ENCODE results near the gene CRACDL. TPM values are rescaled to one million over a fixed set of nuclear protein-coding genes. Genes with fewer than 3 reads are reported as not detected.

Gene CRACDL
- polyA plus RNA-seq, 2 donors: 9.1 to 15.8 TPM

DNA sequence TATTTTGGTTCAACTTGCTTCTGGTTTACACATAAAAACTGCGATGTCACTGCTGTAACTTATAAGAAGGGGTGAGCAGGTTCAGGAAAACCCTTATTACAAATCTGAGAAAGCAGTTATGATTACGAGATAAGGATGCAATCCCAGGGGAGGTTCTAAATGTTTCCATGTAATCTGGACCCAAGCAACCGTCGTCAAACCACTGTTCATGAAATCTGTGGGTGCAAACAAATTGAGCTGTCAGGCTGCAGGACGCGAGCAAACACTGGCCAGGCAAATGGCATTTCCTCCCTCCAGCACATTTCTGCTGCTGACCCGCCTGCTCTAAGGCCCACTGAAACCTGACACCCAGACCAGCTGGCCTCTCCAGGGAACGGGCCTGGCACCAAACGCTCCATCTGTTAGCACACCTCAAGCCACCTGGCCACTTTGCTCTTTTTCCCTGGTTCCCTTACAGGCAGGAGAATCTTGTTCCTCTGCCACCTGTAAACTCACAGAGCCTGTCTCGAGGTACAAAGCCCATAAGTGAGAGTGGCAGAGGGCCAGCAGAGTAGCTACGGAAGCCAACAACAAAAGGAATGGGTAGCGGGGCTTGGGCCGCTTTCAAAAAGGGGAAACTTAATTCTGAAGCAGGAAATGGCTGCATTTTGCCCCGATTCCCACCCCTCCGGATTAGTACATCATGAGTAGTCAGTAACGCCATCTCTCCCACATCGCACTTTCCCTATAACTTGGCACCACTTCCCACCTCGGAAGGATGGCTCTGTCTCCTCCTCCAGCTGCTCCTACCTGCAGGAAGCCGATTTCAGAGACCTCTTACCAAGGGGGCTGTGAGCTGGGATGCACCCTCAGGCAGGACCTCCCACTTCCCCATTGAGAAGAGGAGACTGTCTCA is 26.5 kb downstream of the CRACDL start:
- Histone ChIP-seq H3K4me1 (ENCODE audit: control insufficient read depth in 2 of 2, insufficient read depth in 2 of 2, low read length in 1 of 2) (peaks cover 6 to 45% of the 10 kb centered on the region in 2 donors), H3K4me3 (ENCODE audit: low read depth in 1 of 2, low read length in 2 of 2) (no peak overlapping the region), H3K27ac (ENCODE audit: low read depth in 2 of 2, low read length in 1 of 2) (peak overlapping the region; percentile 67 to 72), H3K9me3 (ENCODE audit: control insufficient read depth in 2 of 2, insufficient read depth in 1 of 2, low read depth in 1 of 2, low read length in 1 of 2) (no peaks in the 10 kb centered on the region), H3K36me3 (ENCODE audit: control insufficient read depth in 2 of 2, insufficient read depth in 2 of 2, low read length in 1 of 2) (no peaks in the 10 kb centered on the region), H3K27me3 (ENCODE audit: control insufficient read depth in 1 of 2, insufficient read depth in 2 of 2, low read length in 2 of 2) (no peaks in the 10 kb centered on the region)
- 20 to 29% methylated on average over 19 of the region's 19 CpGs for WGBS, 2 donors

DNA sequence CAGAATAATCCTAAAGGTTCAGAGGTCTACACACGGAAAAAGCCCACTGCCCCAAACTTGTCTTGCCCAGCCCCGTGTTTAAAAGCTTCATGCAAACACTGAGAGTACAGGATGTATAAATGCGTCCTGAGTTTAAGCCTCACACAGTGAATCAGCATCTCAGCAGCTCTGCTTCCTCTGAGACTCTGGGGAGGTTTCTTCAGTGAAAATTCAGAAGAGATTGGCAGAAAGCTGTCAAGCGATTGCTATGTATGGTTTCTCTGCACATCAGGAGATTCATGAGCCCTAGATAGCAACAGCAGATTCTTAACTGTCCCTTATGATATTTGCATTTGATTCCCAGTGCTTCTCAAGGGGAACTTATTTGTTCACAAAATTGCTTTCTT is 27.1 kb downstream of the CRACDL start:
- H3K4me1 ChIP-seq (ENCODE audit: control insufficient read depth in 2 of 2, insufficient read depth in 2 of 2, low read length in 1 of 2): peaks cover 6 to 41% of the 10 kb centered on the region in 2 donors

DNA sequence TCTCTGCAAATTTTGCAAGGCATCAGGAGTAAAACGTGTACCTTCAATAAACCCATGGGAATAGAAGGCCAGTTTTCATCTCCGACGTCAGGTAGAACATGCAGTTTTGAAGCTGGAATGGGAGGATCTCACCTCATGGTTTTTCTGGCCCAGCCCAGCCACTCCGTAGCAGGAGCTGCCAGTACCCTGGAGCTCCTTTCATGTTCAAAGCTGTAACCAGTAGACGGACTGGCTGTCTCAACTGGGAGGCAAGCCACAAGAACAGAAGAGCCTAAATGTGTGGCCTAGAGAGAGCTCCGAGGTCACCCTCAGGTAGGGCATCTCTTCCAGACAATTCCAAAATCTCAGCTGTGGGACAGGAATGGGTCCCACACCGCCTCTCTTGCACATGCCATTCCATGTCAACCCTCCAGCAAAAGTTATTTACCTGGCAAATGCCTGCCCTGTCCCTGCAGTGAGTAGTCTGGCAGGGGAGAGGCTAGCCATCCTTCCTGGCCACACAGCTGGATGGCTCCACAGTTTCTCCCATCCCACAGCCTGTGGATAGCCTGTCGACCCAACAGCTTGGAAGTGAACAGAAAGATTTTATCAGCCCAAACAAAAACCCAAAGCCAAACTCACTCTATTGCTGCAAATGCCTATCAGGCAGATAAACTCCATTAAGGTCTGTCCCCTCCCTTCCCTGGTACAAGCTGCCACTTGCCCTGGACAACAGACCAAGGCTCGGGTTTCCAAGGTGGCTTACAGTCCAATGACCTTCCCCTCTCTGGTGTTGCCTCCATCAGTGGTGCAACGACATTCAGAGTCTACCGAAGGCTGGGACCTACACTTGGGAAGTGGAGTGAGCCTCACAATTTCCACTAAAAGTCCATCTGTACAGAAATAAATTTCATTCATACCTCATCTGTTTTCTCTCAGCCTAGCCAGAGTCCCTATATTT is 27.8 kb downstream of the CRACDL start:
- peaks cover 6 to 34% of the 10 kb centered on the region in 2 donors for H3K4me1 ChIP-seq (ENCODE audit: control insufficient read depth in 2 of 2, insufficient read depth in 2 of 2, low read length in 1 of 2)
- H3K27me3 ChIP-seq (ENCODE audit: control insufficient read depth in 1 of 2, insufficient read depth in 2 of 2, low read length in 2 of 2): no peaks in the 10 kb centered on the region
- no peaks in the 10 kb centered on the region for H3K36me3 ChIP-seq (ENCODE audit: control insufficient read depth in 2 of 2, insufficient read depth in 2 of 2, low read length in 1 of 2)
- no peak overlapping the region for H3K4me3 ChIP-seq (ENCODE audit: low read depth in 1 of 2, low read length in 2 of 2)
- 51 to 58% methylated on average over 11 of the region's 11 CpGs for WGBS, 2 donors
- H3K9me3 ChIP-seq (ENCODE audit: control insufficient read depth in 2 of 2, insufficient read depth in 1 of 2, low read depth in 1 of 2, low read length in 1 of 2): no peaks in the 10 kb centered on the region
- peak overlapping the region; percentile 72 to 75 for H3K27ac ChIP-seq (ENCODE audit: low read depth in 2 of 2, low read length in 1 of 2)

More for the DNA sequence above, 27.1 kb downstream of the CRACDL start:
- Histone ChIP-seq H3K4me3 (ENCODE audit: low read depth in 1 of 2, low read length in 2 of 2) (no peak overlapping the region), H3K36me3 (ENCODE audit: control insufficient read depth in 2 of 2, insufficient read depth in 2 of 2, low read length in 1 of 2) (no peaks in the 10 kb centered on the region), H3K9me3 (ENCODE audit: control insufficient read depth in 2 of 2, insufficient read depth in 1 of 2, low read depth in 1 of 2, low read length in 1 of 2) (no peaks in the 10 kb centered on the region), H3K27me3 (ENCODE audit: control insufficient read depth in 1 of 2, insufficient read depth in 2 of 2, low read length in 2 of 2) (no peaks in the 10 kb centered on the region), H3K27ac (ENCODE audit: low read depth in 2 of 2, low read length in 1 of 2) (peak overlapping the region; percentile 15 to 72)
- 49 to 50% methylated on average over 4 of the region's 4 CpGs for WGBS, 2 donors

DNA sequence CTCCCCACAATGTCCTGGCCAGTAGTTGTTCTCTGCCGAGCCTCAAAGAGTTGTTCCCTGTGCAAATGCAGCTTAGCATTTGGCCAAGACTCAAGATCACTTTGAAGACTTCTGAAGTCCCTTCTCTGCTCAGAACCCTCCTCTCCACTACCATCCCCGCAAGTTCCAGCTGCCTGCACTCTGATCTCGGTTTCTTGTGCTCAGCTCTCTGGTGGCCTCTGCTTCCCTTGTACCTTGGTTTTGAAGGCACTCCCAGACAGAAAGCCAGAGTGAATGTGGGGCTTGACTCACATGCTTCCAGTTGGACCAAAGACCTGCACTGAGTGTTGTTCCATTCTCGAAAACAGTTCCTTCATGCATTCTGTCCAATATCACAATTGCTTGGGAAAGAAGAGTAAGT is 28.6 kb downstream of the CRACDL start:
- H3K27me3 ChIP-seq (ENCODE audit: control insufficient read depth in 1 of 2, insufficient read depth in 2 of 2, low read length in 2 of 2): no peaks in the 10 kb centered on the region
- 88% methylated on average over 4 of the region's 4 CpGs for WGBS, 2 donors
- no peaks in the 10 kb centered on the region for H3K36me3 ChIP-seq (ENCODE audit: control insufficient read depth in 2 of 2, insufficient read depth in 2 of 2, low read length in 1 of 2)
- H3K4me3 ChIP-seq (ENCODE audit: low read depth in 1 of 2, low read length in 2 of 2): no peak overlapping the region
- H3K9me3 ChIP-seq (ENCODE audit: control insufficient read depth in 2 of 2, insufficient read depth in 1 of 2, low read depth in 1 of 2, low read length in 1 of 2): no peaks in the 10 kb centered on the region
- H3K4me1 ChIP-seq (ENCODE audit: control insufficient read depth in 2 of 2, insufficient read depth in 2 of 2, low read length in 1 of 2): peaks cover 6 to 27% of the 10 kb centered on the region in 2 donors
- H3K27ac ChIP-seq (ENCODE audit: low read depth in 2 of 2, low read length in 1 of 2): no peak overlapping the region

DNA sequence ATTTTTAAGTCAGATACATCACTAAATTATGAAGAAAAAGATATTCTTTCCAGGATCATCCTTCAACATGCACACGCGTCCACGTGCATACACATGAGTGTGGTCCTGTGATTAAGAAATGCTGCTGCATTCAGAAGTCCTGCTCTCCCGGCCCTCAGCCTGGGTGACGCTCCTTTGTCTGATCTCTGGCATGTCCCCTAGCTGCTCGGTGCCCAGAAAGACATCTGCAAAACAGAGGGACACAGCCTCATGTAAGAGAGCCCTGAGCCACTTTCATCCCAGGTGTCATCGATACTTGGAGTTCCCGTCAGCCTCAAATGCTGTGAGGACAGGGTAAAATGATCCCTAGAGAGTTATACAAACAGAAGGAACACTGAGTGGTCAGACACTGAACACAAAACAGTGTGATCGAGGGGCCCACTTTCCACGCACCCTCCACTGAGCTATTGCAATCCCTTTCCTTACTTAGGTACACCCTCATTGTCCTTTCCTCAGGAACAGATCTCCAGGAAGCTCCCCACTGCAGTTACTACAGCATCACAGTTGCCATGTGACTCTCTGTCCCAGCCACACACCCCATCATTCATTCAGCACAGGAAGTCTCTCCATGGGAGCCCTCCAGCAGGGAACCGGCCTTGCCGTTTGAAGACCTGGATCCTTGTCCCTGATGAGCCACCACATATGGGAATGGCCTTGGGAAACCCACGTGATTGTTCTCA is 32.1 kb downstream of the CRACDL start:
- no peaks in the 10 kb centered on the region for H3K9me3 ChIP-seq (ENCODE audit: control insufficient read depth in 2 of 2, insufficient read depth in 1 of 2, low read depth in 1 of 2, low read length in 1 of 2)
- peaks cover 0 to 3% of the 10 kb centered on the region in 2 donors for H3K4me1 ChIP-seq (ENCODE audit: control insufficient read depth in 2 of 2, insufficient read depth in 2 of 2, low read length in 1 of 2)
- H3K27ac ChIP-seq (ENCODE audit: low read depth in 2 of 2, low read length in 1 of 2): no peak overlapping the region
- no peaks in the 10 kb centered on the region for H3K27me3 ChIP-seq (ENCODE audit: control insufficient read depth in 1 of 2, insufficient read depth in 2 of 2, low read length in 2 of 2)
- 84 to 87% methylated on average over 13 of the region's 13 CpGs for WGBS, 2 donors
- H3K36me3 ChIP-seq (ENCODE audit: control insufficient read depth in 2 of 2, insufficient read depth in 2 of 2, low read length in 1 of 2): no peaks in the 10 kb centered on the region
- no peak overlapping the region for H3K4me3 ChIP-seq (ENCODE audit: low read depth in 1 of 2, low read length in 2 of 2)

DNA sequence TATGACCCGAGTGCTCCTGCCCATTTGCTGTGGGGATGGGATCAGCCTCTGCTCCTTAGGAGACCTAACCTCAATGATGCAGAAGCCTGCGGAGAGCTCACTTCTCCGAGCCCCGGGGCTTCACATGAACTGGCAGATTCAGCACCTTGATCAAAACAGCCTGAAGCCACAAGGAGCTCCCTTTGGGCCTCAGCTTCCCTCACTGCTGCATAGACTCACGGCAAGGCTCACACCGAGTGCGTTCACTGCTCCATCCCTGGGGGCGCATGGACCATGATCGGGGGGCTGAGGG is 33.0 kb downstream of the CRACDL start:
- Histone ChIP-seq H3K36me3 (ENCODE audit: control insufficient read depth in 2 of 2, insufficient read depth in 2 of 2, low read length in 1 of 2) (no peaks in the 10 kb centered on the region), H3K27me3 (ENCODE audit: control insufficient read depth in 1 of 2, insufficient read depth in 2 of 2, low read length in 2 of 2) (no peaks in the 10 kb centered on the region), H3K9me3 (ENCODE audit: control insufficient read depth in 2 of 2, insufficient read depth in 1 of 2, low read depth in 1 of 2, low read length in 1 of 2) (no peaks in the 10 kb centered on the region), H3K27ac (ENCODE audit: low read depth in 2 of 2, low read length in 1 of 2) (no peak overlapping the region), H3K4me3 (ENCODE audit: low read depth in 1 of 2, low read length in 2 of 2) (no peak overlapping the region), H3K4me1 (ENCODE audit: control insufficient read depth in 2 of 2, insufficient read depth in 2 of 2, low read length in 1 of 2) (no peaks in the 10 kb centered on the region)
- 89 to 90% methylated on average over 9 of the region's 9 CpGs for WGBS, 2 donors

DNA sequence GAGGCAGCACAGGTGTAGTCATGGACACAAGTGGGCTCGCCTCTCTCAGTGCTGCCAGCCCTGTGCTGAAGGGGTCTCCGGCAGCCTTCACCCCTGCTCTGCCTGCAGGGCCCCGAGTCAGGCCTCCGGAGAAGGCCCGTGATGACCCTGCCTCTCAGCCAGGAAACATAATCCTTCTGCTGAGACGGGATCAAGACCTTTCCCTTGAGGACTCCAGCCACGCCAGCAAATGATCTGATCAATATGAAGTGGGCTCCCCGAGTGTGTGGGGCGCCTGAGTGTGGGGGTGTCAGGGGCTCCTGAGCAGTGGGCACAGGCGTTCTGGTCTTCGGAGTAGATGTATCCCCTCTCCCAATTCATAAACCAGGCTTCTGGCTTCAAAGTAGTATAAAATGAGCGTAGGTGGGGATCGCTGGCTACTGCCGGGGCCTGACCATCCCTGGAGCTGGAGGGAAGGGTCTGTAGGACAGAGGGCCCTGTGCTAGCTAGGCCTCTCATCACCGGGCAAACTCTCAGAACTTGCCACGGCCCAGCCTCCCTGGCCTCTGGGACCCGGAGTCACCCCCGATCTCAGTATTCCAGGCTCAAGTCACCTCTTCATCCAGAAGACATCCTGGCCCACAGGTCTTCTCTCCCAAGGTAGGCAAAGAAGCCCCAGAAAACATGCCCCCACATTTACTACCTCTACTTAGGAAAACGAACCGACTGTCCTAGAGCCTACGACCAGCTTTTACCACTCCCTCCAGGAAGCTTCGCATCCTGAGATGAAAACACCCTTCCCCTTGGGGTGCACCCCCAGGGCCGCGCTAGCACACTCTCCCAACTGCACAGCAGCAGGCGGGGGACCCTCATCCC is 33.6 kb downstream of the CRACDL start:
- H3K4me3 ChIP-seq (ENCODE audit: low read depth in 1 of 2, low read length in 2 of 2): no peak overlapping the region
- H3K27me3 ChIP-seq (ENCODE audit: control insufficient read depth in 1 of 2, insufficient read depth in 2 of 2, low read length in 2 of 2): no peaks in the 10 kb centered on the region
- H3K9me3 ChIP-seq (ENCODE audit: control insufficient read depth in 2 of 2, insufficient read depth in 1 of 2, low read depth in 1 of 2, low read length in 1 of 2): no peaks in the 10 kb centered on the region
- no peaks in the 10 kb centered on the region for H3K4me1 ChIP-seq (ENCODE audit: control insufficient read depth in 2 of 2, insufficient read depth in 2 of 2, low read length in 1 of 2)
- H3K27ac ChIP-seq (ENCODE audit: low read depth in 2 of 2, low read length in 1 of 2): no peak overlapping the region
- 90 to 91% methylated on average over 25 of the region's 25 CpGs for WGBS, 2 donors
- no peaks in the 10 kb centered on the region for H3K36me3 ChIP-seq (ENCODE audit: control insufficient read depth in 2 of 2, insufficient read depth in 2 of 2, low read length in 1 of 2)

DNA sequence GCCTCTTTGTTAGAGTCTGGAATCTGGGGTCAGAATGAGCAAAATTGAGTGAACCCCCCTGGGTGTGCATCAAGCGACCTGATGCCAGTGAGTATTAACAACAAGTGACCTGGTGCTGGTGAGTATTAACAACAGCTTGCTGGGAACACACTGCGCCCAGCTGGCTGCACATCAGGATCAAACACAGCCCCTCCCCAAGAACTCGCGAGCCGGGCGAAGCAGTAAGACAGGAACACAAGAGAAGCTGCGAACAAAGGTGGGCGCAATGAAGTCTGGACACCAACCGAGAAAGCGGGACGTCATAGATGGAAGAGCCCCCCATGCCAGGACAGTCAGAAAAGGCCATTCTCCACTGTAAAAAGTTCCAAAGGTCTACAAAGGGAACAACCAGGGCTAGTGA is 34.3 kb downstream of the CRACDL start:
- H3K27ac ChIP-seq (ENCODE audit: low read depth in 2 of 2, low read length in 1 of 2): no peak overlapping the region
- H3K4me1 ChIP-seq (ENCODE audit: control insufficient read depth in 2 of 2, insufficient read depth in 2 of 2, low read length in 1 of 2): no peaks in the 10 kb centered on the region
- H3K9me3 ChIP-seq (ENCODE audit: control insufficient read depth in 2 of 2, insufficient read depth in 1 of 2, low read depth in 1 of 2, low read length in 1 of 2): no peaks in the 10 kb centered on the region
- no peaks in the 10 kb centered on the region for H3K36me3 ChIP-seq (ENCODE audit: control insufficient read depth in 2 of 2, insufficient read depth in 2 of 2, low read length in 1 of 2)
- H3K4me3 ChIP-seq (ENCODE audit: low read depth in 1 of 2, low read length in 2 of 2): no peak overlapping the region
- no peaks in the 10 kb centered on the region for H3K27me3 ChIP-seq (ENCODE audit: control insufficient read depth in 1 of 2, insufficient read depth in 2 of 2, low read length in 2 of 2)
- WGBS, 2 donors: 94 to 95% methylated on average over 11 of the region's 11 CpGs

Measured in esophagus (tissue), 2 donors.